GM23248 (cell line): ENCODE measurements around the gene KLF7. TPM values are rescaled to one million over a fixed set of nuclear protein-coding genes. Genes with fewer than 3 reads are reported as not detected.
A peak's percentile ranks its signal among the peaks of the same experiment; 100 is the strongest.

Experiments used
- DNase-seq: peaks from one replicate; pipeline ENCODE4 v3.0.0-alpha.2; 2015
- H2AFZ ChIP-seq: fragments of 200-600 bp; sonication (generic); 2 replicates; pipeline ENCODE4 v1.6.1; 2016; ENCODE audit warnings: antibody characterized with exemption
- H3F3A ChIP-seq: fragments of 200-600 bp; sonication (generic); 2 replicates; pipeline ENCODE4 v1.6.1; 2016; ENCODE audit warnings: mild to moderate bottlenecking, antibody characterized with exemption, mixed run types; ENCODE audit not compliant: insufficient read depth
- H3K27ac ChIP-seq: fragments of 200-600 bp; sonication (generic); 2 replicates; pipeline ENCODE4 v1.5.1; 2016; ENCODE audit warnings: mild to moderate bottlenecking
- H3K27me3 ChIP-seq: fragments of 200-600 bp; sonication (generic); replicated peaks from 2 replicates; pipeline ENCODE4 v1.6.1; 2016; ENCODE audit warnings: mild to moderate bottlenecking; ENCODE audit not compliant: insufficient read depth
- H3K36me3 ChIP-seq: fragments of 200-600 bp; sonication (generic); 2 replicates; pipeline ENCODE4 v1.6.1; 2016; ENCODE audit warnings: low read depth, mild to moderate bottlenecking
- H3K4me1 ChIP-seq: fragments of 200-600 bp; sonication (generic); 2 replicates; pipeline ENCODE4 v1.6.1; 2016; ENCODE audit warnings: mild to moderate bottlenecking; ENCODE audit not compliant: insufficient read depth
- H3K4me2 ChIP-seq: fragments of 200-600 bp; sonication (generic); one replicate; pipeline ENCODE4 v1.6.1; 2016; ENCODE audit warnings: mild to moderate bottlenecking; ENCODE audit not compliant: unreplicated experiment
- H3K4me3 ChIP-seq: fragments of 200-600 bp; sonication (generic); 2 replicates; pipeline ENCODE4 v1.5.1; 2016; ENCODE audit warnings: mild to moderate bottlenecking
- H3K79me2 ChIP-seq: fragments of 200-600 bp; sonication (generic); 2 replicates; pipeline ENCODE4 v1.6.1; 2016; ENCODE audit warnings: mild to moderate bottlenecking; ENCODE audit not compliant: insufficient read depth
- H3K9ac ChIP-seq: fragments of 200-600 bp; sonication (generic); 2 replicates; pipeline ENCODE4 v1.6.1; 2016; ENCODE audit warnings: mild to moderate bottlenecking
- H3K9me2 ChIP-seq: fragments of 200-600 bp; sonication (generic); 2 replicates; pipeline ENCODE4 v1.6.1; 2016; ENCODE audit warnings: mixed run types, mild to moderate bottlenecking, moderate library complexity; ENCODE audit not compliant: insufficient read depth
- H3K9me3 ChIP-seq: fragments of 200-600 bp; sonication (generic); one replicate; pipeline ENCODE4 v1.6.1; 2017; ENCODE audit warnings: low read depth
- H4K20me1 ChIP-seq: fragments of 200-600 bp; sonication (generic); 2 replicates; pipeline ENCODE4 v1.6.0; 2016; ENCODE audit not compliant: insufficient read depth
- EZH2 ChIP-seq: fragments of 200-600 bp; sonication (generic); IDR thresholded peaks from 2 replicates; pipeline ENCODE4 v1.6.1; 2018; ENCODE audit warnings: antibody characterized with exemption, mild to moderate bottlenecking; ENCODE audit not compliant: insufficient read depth, poor library complexity, severe bottlenecking
- EZH2phosphoT487 ChIP-seq: fragments of 200-600 bp; sonication (generic); IDR thresholded peaks from 2 replicates; pipeline ENCODE4 v1.6.1; 2018; ENCODE audit warnings: antibody characterized with exemption, moderate library complexity, mild to moderate bottlenecking, low read depth; ENCODE audit not compliant: insufficient read depth
- WGBS, 2 experiments: methylation state at CpG; one replicate each; pipeline ENCODE4 v1.1.6; 2015 to 2017; ENCODE audit warnings: low lambda C conversion rate in 2 of 2, low coverage in 1 of 2; ENCODE audit errors: missing lambda C conversion rate in 2 of 2; 5-methylcytosine and 5-hydroxymethylcytosine counted together
- in situ Hi-C: fragments of 300-500 bp; cut with MboI; formaldehyde crosslinking; loops from 2 replicates; pipeline ENCODE4 v1.15.0; 2020
- polyA plus RNA-seq: library from polyadenylated mRNA; unstranded; fragments of >200 nt; fragmentation: Nextera tagmentation; extraction: Ambion mirVana; gene quantifications from 2 replicates; pipeline ENCODE4 v1.2.1, GENCODE V29; 2016
- total RNA-seq: library from RNA; depleted of rRNA; stranded (reverse); fragments of >200 nt; shearing (Covaris generic); gene quantifications from 2 replicates; pipeline ENCODE4 v1.2.3, GENCODE V29; 2014

KLF7 gene
- total and polyA plus RNA-seq, 2 experiments from 2014 or later = 22.5 to 39.4 TPM

- Histone ChIP-seq H3K36me3 (peaks cover 12% of the 10 kb centered on the region), H3K27me3 (no peaks in the 10 kb centered on the region), H2AFZ (no peak overlapping the region), H3K4me3 (no peak overlapping the region), H3K9me2 (no peaks in the 10 kb centered on the region), H3K4me1 (peaks cover 78% of the 10 kb centered on the region), H4K20me1 (peaks cover 14% of the 10 kb centered on the region; the same call in 1 of the 2 replicates), H3K9me3 (no peaks in the 10 kb centered on the region), H3K79me2 (peaks cover 100% of the 10 kb centered on the region), H3F3A (peaks cover 61% of the 10 kb centered on the region), H3K27ac (peak overlapping the region; percentile 7; the same call in 1 of the 2 replicates), H3K4me2 (peak overlapping the region; percentile 33), H3K9ac (no peak overlapping the region)
- in situ Hi-C loops = no loop called here
- TF ChIP-seq EZH2 (no peak), EZH2phosphoT487 (no peak)
- 84 to 86% methylated on average over 7 of the region's 7 CpGs for WGBS, 2 experiments
- no peak for DNase-seq
Measured at GRCh38 chr2:207149249-207150213, 16.2 kb downstream of the KLF7 start.

- H3F3A ChIP-seq = peaks cover 60% of the 10 kb centered on the region
- no peaks in the 10 kb centered on the region for H3K9me3 ChIP-seq
- H3K4me1 ChIP-seq = peaks cover 77% of the 10 kb centered on the region
- no peak for TF ChIP-seq EZH2phosphoT487
- no peak for TF ChIP-seq EZH2
- in situ Hi-C loops = no loop called here
- no peaks in the 10 kb centered on the region for H3K27me3 ChIP-seq
- peak; percentile 62 for DNase-seq
- no peak overlapping the region for H3K4me3 ChIP-seq
- no peaks in the 10 kb centered on the region for H3K9me2 ChIP-seq
- no peak overlapping the region for H2AFZ ChIP-seq
- H4K20me1 ChIP-seq = peaks cover 4% of the 10 kb centered on the region; the same call in 1 of the 2 replicates
- 95 to 100% methylated on average over 2 of the region's 2 CpGs for WGBS, 2 experiments
- H3K9ac ChIP-seq = no peak overlapping the region
- H3K79me2 ChIP-seq = peaks cover 100% of the 10 kb centered on the region
- peak overlapping the region; percentile 14 for H3K4me2 ChIP-seq
- H3K27ac ChIP-seq = no peak overlapping the region
- H3K36me3 ChIP-seq = peaks cover 14% of the 10 kb centered on the region
Measured at GRCh38 chr2:207148020-207148419, 17.7 kb downstream of the KLF7 start.

- H3F3A ChIP-seq = peaks cover 71% of the 10 kb centered on the region
- no peak overlapping the region for H2AFZ ChIP-seq
- H4K20me1 ChIP-seq = peaks cover 9% of the 10 kb centered on the region; the same call in 1 of the 2 replicates
- H3K4me3 ChIP-seq = 0 out of 2 replicates have a peak overlapping the region, but pooled peaks have one; percentile 63
- no peaks in the 10 kb centered on the region for H3K27me3 ChIP-seq
- no peak for TF ChIP-seq EZH2phosphoT487
- TF ChIP-seq EZH2 = no peak
- peak overlapping the region; percentile 79 for H3K27ac ChIP-seq
- H3K79me2 ChIP-seq = peaks cover 100% of the 10 kb centered on the region
- H3K4me1 ChIP-seq = peaks cover 67% of the 10 kb centered on the region
- H3K9me3 ChIP-seq = no peaks in the 10 kb centered on the region
- DNase-seq = no peak
- in situ Hi-C loops = no loop called here
- peak overlapping the region; percentile 69; the same call in 1 of the 2 replicates for H3K9ac ChIP-seq
- H3K9me2 ChIP-seq = no peaks in the 10 kb centered on the region
- peaks cover 18% of the 10 kb centered on the region for H3K36me3 ChIP-seq
- WGBS, 2 experiments = 86 to 88% methylated on average over 3 of the region's 3 CpGs
- H3K4me2 ChIP-seq = peak overlapping the region; percentile 73
Measured at GRCh38 chr2:207144173-207144785, 21.5 kb downstream of the KLF7 start.

DNA sequence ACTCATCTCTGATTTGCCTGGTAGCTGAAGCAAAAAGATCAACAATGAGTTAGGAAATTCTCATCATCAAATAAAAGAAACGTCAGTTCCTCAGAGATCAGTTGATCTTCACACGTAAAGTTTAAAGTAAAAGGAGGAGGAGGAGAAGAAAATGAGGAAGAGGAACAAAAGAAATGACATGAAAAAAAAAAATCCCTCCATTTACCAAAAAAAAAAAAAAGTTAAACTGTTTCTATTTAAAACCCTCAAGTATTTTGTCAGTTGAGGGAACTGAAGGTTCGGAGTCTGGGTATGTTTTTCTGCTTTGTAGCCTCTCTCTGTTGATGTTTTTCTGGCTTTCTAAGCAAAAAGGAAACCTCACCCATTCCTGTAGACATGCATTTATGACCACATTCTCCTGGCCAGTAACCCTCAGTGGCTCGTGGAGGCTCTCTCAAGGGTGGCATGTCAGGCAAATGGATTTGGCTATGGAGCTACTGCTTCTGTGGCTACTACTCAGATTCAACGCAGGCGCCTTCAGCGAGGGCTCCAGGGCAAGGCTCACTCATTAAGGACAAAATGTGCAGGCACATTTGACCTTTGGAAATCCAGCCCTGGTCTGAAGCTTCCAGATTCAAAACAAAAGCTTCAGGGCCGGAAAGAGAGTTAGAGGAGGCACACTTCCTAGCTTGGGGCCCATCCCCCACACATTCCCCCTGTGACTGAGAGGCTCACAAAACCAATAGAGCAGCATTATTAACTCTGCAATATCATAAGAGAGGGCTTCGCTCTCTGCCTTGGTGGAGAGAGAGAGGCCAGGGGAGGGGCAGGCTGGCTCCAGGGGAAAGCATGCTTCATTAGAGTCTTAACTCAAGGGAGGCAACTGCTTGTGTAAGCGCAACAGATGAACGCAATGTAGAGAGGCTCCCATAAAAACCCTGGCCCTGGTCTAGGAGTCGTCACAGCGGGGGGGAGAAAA is 22.3 kb downstream of the KLF7 start:
- Histone ChIP-seq H3K4me2 (peak overlapping the region; percentile 73), H3K4me1 (peaks cover 63% of the 10 kb centered on the region), H3K9ac (peak overlapping the region; percentile 69), H3K9me3 (no peaks in the 10 kb centered on the region), H4K20me1 (peaks cover 9% of the 10 kb centered on the region; the same call in 1 of the 2 replicates), H3K36me3 (peaks cover 24% of the 10 kb centered on the region), H2AFZ (no peak overlapping the region), H3F3A (peaks cover 71% of the 10 kb centered on the region), H3K79me2 (peaks cover 100% of the 10 kb centered on the region), H3K9me2 (no peaks in the 10 kb centered on the region), H3K4me3 (peak overlapping the region; percentile 63), H3K27me3 (no peaks in the 10 kb centered on the region), H3K27ac (peak overlapping the region; percentile 79)
- TF ChIP-seq EZH2 = no peak
- TF ChIP-seq EZH2phosphoT487 = no peak
- in situ Hi-C loops = no loop called here
- 19 to 20% methylated on average over 13 of the region's 13 CpGs for WGBS, 2 experiments
- peak; percentile 88 for DNase-seq
